HEK293 (cell line): ENCODE data around the gene TRMT112.

Source experiments
- AEBP2 ChIP-seq: fragments of 450-650 bp; formaldehyde crosslinking; IDR thresholded peaks from 2 replicates; pipeline ENCODE4 v1.5.1; 2016; ENCODE audit warnings: missing biosample characterization, missing genetic modification characterization, borderline replicate concordance
- GLIS1 ChIP-seq: fragments of 450-650 bp; formaldehyde crosslinking; IDR thresholded peaks from 2 replicates; pipeline ENCODE4 v1.5.1; 2016; ENCODE audit warnings: missing biosample characterization, missing genetic modification characterization
- GLIS2 ChIP-seq: fragments of 450-650 bp; formaldehyde crosslinking; IDR thresholded peaks from 2 replicates; pipeline ENCODE4 v1.5.1; 2016; ENCODE audit warnings: missing biosample characterization, missing genetic modification characterization
- HIC1 ChIP-seq: fragments of 450-650 bp; formaldehyde crosslinking; IDR thresholded peaks from 2 replicates; pipeline ENCODE4 v1.5.1; 2016; ENCODE audit warnings: missing biosample characterization, missing genetic modification characterization
- IKZF3 ChIP-seq: fragments of 450-650 bp; IDR thresholded peaks from 2 replicates; pipeline ENCODE4 v1.5.0; 2018; ENCODE audit warnings: missing biosample characterization, mild to moderate bottlenecking, missing genetic modification characterization, moderate library complexity
- SCRT2 ChIP-seq: fragments of 450-650 bp; formaldehyde crosslinking; IDR thresholded peaks from 2 replicates; pipeline ENCODE4 v1.5.1; 2016; ENCODE audit warnings: missing biosample characterization, missing genetic modification characterization
- ZBTB20 ChIP-seq: fragments of 450-650 bp; formaldehyde crosslinking; IDR thresholded peaks from 2 replicates; pipeline ENCODE4 v1.5.1; 2016; ENCODE audit warnings: missing biosample characterization, missing genetic modification characterization
- ZBTB44 ChIP-seq: fragments of 450-650 bp; IDR thresholded peaks from 2 replicates; pipeline ENCODE4 v1.5.1; 2018; ENCODE audit warnings: missing biosample characterization, mild to moderate bottlenecking, missing genetic modification characterization
- ZBTB48 ChIP-seq: fragments of 450-650 bp; formaldehyde crosslinking; IDR thresholded peaks from 2 replicates; pipeline ENCODE4 v1.5.1; 2016; ENCODE audit warnings: missing biosample characterization, missing genetic modification characterization
- ZEB2 ChIP-seq: fragments of 450-650 bp; formaldehyde crosslinking; IDR thresholded peaks from 2 replicates; pipeline ENCODE4 v1.5.1; 2016; ENCODE audit warnings: missing biosample characterization, missing genetic modification characterization
- ZFP69B ChIP-seq: fragments of 450-650 bp; formaldehyde crosslinking; IDR thresholded peaks from 2 replicates; pipeline ENCODE4 v1.5.1; 2016; ENCODE audit warnings: missing biosample characterization, missing genetic modification characterization
- ZIC2 ChIP-seq: fragments of 450-650 bp; formaldehyde crosslinking; IDR thresholded peaks from 2 replicates; pipeline ENCODE4 v1.5.1; 2016; ENCODE audit warnings: missing biosample characterization, missing genetic modification characterization
- ZNF398 ChIP-seq: fragments of 450-650 bp; formaldehyde crosslinking; IDR thresholded peaks from 2 replicates; pipeline ENCODE4 v1.5.1; 2017; ENCODE audit warnings: missing biosample characterization, missing genetic modification characterization
- ZNF423 ChIP-seq: fragments of 450-650 bp; formaldehyde crosslinking; IDR thresholded peaks from 2 replicates; pipeline ENCODE4 v1.5.1; 2016; ENCODE audit warnings: missing biosample characterization, missing genetic modification characterization
- ZNF501 ChIP-seq: fragments of 450-650 bp; formaldehyde crosslinking; IDR thresholded peaks from 2 replicates; pipeline ENCODE4 v1.5.1; 2016; ENCODE audit warnings: missing biosample characterization, missing genetic modification characterization
- ZNF600 ChIP-seq: fragments of 450-650 bp; formaldehyde crosslinking; IDR thresholded peaks from 2 replicates; pipeline ENCODE4 v1.5.1; 2016; ENCODE audit warnings: missing biosample characterization, missing genetic modification characterization
- ZNF629 ChIP-seq: fragments of 450-650 bp; formaldehyde crosslinking; IDR thresholded peaks from 2 replicates; pipeline ENCODE4 v1.5.1; 2017; ENCODE audit warnings: missing biosample characterization, missing genetic modification characterization
- ZNF654 ChIP-seq: fragments of 450-650 bp; formaldehyde crosslinking; IDR thresholded peaks from 2 replicates; pipeline ENCODE4 v1.5.1; 2016; ENCODE audit warnings: low read depth, missing biosample characterization, missing genetic modification characterization
- ZNF692 ChIP-seq: fragments of 450-650 bp; formaldehyde crosslinking; IDR thresholded peaks from 2 replicates; pipeline ENCODE4 v1.5.1; 2016; ENCODE audit warnings: missing biosample characterization, missing genetic modification characterization
- TF ChIP-seq, protein P1 (sequence below): fragments of 450-650 bp; formaldehyde crosslinking; IDR thresholded peaks from 2 replicates; pipeline ENCODE4 v1.5.1; 2016; ENCODE audit warnings: missing biosample characterization, missing genetic modification characterization
- TF ChIP-seq, protein P2 (sequence below): fragments of 450-650 bp; formaldehyde crosslinking; IDR thresholded peaks from 2 replicates; pipeline ENCODE4 v1.5.1; 2017; ENCODE audit warnings: missing biosample characterization, mild to moderate bottlenecking, missing genetic modification characterization, moderate library complexity

Gene TRMT112

DNA sequence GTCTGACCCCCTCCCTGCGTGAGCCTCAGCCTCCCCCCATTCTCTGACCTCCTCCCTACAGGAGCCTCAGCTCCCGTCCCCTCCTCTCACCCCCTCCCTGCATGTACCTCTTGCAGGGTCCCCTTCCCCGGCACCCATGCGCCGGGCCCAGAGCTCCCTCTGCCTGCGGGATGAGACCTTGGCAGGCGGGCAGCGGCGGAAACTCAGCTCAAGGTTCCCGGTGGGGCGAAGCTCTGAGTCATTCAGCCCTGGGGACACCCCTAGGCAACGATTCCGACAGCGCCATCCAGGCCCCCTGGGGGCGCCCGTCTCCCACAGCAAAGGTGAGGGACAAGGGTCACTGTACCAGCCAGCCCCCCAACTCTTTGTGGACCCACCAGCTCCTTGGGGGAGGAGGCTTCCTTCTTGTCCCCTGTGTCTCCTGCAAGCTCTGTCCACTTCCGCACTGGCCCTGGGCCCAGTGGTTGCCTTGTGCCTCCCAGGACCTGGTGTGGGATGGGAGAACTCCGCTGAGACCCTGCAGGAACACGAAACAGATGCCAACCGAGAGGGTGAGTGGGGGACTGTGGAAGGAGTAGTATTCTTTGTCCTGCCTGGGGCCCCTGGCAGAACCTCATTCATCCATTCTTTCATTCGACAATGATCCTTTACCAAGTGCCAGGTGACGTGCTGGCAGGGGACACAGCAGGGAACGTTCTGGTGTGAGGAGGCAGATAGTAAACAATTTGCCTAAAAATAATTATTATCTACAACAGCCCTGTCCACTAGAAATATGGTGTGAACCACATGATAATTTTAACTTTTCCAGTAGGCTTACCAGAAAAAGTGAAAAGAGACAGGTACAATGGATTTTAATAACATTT is 38.0 kb upstream of the TRMT112 start (continued):
- peak; percentile 47; the same call in 1 of the 2 replicates for TF ChIP-seq ZNF692 (tag by site-specific recombination)
- TF ChIP-seq HIC1 (tag by site-specific recombination) = peak; percentile 84
- peak; percentile 85 for TF ChIP-seq ZEB2 (tag by site-specific recombination)
- TF ChIP-seq IKZF3 (tag by site-specific recombination) = peak; percentile 33
- TF ChIP-seq, protein P1, sequence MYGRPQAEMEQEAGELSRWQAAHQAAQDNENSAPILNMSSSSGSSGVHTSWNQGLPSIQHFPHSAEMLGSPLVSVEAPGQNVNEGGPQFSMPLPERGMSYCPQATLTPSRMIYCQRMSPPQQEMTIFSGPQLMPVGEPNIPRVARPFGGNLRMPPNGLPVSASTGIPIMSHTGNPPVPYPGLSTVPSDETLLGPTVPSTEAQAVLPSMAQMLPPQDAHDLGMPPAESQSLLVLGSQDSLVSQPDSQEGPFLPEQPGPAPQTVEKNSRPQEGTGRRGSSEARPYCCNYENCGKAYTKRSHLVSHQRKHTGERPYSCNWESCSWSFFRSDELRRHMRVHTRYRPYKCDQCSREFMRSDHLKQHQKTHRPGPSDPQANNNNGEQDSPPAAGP (tag by site-specific recombination) = 0 out of 2 replicates have a peak, but pooled peaks have one; percentile 30
- TF ChIP-seq ZNF501 (tag by site-specific recombination) = 0 out of 2 replicates have a peak, but pooled peaks have one; percentile 25
- peak; percentile 83 for TF ChIP-seq ZIC2 (tag by site-specific recombination)
- TF ChIP-seq ZFP69B (tag by site-specific recombination) = peak; percentile 53; the same call in 1 of the 2 replicates
- TF ChIP-seq GLIS1 = peak; percentile 86
- TF ChIP-seq, protein P2, sequence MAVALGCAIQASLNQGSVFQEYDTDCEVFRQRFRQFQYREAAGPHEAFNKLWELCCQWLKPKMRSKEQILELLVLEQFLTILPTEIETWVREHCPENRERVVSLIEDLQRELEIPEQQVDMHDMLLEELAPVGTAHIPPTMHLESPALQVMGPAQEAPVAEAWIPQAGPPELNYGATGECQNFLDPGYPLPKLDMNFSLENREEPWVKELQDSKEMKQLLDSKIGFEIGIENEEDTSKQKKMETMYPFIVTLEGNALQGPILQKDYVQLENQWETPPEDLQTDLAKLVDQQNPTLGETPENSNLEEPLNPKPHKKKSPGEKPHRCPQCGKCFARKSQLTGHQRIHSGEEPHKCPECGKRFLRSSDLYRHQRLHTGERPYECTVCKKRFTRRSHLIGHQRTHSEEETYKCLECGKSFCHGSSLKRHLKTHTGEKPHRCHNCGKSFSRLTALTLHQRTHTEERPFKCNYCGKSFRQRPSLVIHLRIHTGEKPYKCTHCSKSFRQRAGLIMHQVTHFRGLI (tag by site-specific recombination) = peak; percentile 13; the same call in 1 of the 2 replicates
- TF ChIP-seq ZNF629 (tag by site-specific recombination) = peak; percentile 45; the same call in 1 of the 2 replicates
- TF ChIP-seq ZBTB20 (tag by site-specific recombination) = peak; percentile 36; the same call in 1 of the 2 replicates
- TF ChIP-seq ZBTB48 (tag by site-specific recombination) = peak; percentile 70; the same call in 1 of the 2 replicates
- no peak for TF ChIP-seq ZNF600 (tag by site-specific recombination)
- no peak for TF ChIP-seq AEBP2 (tag by site-specific recombination)
- TF ChIP-seq ZNF654 = peak; percentile 70
- 0 out of 2 replicates have a peak, but pooled peaks have one; percentile 35 for TF ChIP-seq ZBTB44 (tag by site-specific recombination)
- peak; percentile 90 for TF ChIP-seq ZNF423 (tag by site-specific recombination)
- peak; percentile 94 for TF ChIP-seq GLIS2
- no peak for TF ChIP-seq SCRT2 (tag by site-specific recombination)
- TF ChIP-seq ZNF398 (tag by site-specific recombination) = peak; percentile 85
